ENCODE data around the gene IFRD1.
"Not testable (repeated sequence)": the region's sequence is repeated elsewhere in the genome, so short reads cannot be mapped to it uniquely, and the experiment has no call there.

Gene IFRD1

DNA sequence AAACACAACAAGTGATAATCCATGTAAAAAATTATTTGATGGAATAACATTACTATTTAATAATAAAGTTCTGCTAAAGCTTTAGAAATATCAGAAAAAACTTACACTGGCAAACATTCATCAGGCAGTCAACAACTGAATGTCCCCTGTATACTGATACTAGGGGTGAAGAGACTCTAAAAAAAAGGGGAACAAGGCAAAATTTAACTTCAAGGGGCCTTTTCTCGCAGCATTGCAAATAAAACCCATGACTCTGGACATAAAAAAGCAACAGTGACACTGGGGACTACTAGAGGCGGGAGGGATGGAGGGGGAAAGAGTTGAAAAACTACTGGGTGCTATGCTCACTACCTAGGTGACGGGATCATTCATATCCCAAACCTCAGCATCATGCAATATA, 5.8 kb upstream of the IFRD1 start:
- no peak for DNase-seq

DNA sequence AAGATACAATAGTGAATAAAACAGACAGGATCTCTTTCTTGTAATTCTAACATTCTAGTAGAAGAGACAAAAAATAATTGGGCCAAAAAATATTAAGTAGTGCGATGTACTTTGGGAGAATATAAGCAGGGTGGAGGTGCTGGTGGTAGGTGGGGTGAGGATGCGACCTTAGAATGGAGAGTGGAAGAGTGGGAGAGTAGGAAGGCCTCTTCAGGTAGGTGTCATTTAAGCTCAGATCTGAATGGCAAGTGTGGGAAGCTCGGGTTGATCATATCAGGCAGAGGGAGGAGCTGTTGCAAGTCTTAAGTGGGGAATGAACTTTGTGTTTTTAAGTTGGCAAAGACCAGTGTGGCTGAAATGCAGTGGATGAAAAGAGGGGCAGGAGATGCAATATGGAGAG, 3.8 kb upstream of the IFRD1 start:
- DNase-seq: no peak

DNA sequence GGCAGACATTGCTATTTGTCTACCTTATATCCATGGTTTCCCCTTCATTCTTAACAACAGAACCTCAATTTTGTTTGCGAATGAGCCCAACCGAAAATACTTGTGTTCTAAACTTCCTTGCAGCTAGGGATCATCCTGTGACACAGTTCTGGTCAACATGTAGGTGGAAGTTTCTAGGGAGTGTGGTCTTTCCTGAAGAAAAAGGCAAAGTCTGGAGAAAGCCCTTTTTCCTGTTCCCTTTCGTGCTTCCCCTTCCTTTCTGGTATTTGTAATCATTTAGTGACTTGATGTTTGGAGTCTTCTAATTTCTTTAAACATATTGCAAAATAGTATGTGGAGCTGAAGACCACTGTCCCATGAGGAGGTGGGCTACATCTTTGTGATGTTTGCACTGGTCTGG, 2.9 kb upstream of the IFRD1 start:
- DNase-seq: no peak

DNA sequence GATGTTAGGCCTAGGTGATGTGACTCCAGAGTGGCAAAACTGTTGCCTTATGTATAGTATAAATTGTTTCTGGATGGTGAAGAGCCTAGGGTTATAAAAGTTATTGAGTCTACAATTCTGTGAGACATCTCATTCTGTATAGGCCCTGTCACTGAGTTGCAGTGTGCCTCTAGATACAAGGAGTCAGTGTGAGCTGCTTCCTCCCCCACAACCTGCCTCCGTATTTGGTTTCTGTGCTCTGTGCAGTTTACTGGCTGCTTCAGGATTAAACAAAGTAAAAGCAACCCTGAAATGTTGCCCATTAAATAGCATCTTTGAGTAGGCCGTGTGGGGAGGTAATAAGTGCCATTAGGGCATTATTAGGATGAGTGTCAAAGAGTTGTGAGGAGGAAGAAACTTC, 1.9 kb upstream of the IFRD1 start:
- no peak for DNase-seq

DNA sequence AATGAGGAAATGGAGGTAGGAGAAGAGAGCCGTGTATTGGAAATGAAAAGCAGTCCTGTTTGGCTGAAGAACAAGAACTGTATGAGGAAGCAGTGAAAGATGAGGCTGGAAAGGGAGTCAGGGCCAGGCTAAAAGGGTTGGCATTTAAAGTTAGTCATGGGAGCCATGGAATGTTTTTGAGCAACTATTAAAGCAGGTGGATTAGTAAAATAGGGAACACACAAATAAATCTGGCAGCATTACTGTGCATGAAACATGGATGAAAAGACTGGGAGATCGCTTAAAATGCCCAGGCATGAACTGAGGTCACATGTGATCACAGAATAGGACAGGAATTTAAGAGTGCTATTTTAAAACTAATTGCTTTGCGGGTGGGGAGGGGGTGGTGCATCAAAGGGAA, 1.4 kb upstream of the IFRD1 start:
- no peak for DNase-seq

DNA sequence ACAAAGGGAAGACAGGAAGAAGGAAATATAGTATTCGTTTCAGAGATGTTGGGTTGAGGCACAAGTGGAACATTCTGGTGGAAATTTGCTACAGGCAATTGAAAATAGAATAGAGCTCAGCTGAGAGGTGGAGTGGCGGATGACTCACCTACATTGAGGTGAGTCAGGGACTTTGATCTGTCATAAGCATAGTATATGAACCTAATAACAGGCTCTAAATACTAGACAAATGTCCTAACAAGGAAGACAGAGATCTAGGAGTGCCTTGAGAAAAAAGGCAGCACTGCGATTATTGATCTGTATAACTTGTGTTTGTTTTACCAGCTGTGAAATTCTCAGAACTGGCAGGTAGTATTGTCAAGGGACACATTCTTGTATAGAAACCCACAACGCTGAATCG, 907 bp upstream of the IFRD1 start:
- DNase-seq: peak in 1 of 2 experiments; percentile 61

DNA sequence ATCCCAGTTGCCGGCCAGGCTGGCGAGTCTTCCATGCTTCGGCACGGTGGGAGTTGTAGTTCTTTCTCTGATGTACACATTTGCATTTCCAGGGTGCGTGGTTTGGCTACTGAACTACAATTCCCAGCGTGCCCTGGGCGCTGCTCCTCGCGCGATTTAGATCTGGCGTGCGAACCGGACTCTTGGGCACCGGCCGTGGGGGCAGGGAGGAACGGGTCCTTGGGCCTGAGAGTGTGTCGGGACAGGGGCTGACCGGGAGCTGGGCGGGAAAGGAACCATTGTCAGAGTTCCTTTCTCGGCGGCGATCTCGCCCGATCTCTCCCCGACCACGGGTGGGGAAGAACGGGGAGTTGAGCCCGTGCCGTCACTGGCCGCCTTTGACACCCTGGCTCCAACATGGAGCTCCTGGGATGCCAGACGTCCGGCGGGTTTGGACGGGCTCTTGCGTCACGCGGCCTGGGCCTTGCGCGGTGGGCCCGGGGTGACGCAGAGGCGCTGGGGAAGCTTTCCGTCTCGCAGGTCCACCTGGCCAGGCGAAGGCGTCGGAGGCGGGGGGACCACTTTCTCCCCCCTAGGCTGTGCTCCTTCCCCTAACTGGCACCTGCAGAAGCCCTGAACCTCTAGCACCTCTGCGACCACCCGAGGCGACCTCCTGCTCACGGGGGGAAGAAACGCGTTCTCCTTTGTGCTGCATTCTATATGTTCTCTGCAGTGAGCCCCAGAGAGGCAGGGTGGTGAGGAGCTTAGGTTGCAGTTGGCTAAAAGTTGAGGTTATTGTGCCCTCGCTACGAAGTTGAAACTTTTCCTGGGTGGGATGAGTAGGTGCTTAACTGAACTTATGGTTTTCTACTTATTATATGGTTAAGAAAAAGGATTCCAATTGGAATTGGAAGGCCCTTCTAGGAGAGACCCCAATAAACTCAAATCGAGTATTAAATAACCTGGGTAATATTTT, 824 bp downstream of the IFRD1 start:
- peak; percentile 87 to 88 for DNase-seq

DNA sequence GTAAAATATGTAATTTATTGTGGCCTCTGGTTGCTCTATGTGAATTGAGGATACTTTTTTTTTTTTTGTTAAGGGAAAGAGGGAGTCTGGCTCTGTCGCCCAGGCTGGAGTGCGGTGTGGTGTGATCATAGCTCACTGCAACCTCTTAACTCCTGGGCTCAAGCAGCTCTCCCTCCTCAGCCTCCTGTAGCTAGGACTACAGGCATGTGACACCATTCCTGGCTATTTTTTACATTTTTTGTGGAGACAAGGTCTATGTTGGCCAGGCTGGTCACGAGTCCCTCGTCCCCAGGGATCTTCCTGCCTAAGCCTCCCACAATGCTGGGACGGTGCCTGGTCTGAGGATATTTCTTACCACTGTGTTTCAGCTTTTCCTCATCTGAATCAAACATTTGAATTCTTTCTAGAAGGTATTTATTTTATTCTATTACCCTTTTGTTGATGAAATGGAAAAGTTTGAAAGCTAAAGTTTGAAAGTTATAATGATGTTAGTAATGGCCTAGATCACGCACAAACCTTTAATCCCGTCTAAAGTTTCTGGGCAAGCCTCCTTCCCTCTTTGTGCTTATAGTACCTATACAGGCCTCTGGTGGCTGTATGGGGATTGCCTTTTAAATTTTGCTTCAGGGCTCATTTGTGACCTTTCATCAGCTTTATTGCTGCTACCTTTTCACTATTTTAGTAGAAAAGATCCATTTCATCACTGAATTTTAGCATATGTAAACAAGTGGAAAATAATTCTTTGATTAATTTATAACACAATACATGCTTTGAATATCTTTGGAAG, 2.0 kb downstream of the IFRD1 start:
- no peak for DNase-seq

DNA sequence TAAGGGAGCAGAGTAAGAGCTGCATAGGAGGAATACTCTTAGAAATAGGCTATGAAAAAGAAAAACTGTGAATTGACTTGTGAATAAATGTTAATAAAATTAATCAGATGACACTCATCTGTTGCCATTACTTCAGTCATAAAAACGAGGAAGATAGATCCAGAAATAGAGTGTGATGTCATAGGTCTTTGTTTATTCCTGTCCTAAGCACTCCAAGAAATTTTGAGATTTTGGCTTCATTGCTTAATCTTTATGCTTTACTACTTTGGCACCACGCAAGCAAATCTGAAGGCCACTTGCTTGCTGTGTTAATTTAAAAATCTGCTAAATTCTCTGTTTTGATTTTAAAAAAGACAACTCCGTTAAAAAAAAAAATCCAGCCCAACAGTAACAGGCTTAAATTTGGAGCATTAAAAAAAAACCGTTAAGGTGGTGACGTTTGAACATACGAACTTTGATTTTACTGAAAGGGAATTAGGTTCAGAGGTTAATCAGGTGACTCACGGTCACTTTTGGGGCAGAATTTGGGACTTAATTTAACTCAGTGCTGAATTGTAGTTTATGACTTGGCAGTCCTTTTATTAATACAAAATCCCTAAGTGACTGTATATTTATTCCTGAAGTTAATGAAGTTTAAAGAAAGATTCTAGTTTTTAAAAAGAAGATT, 3.4 kb downstream of the IFRD1 start:
- DNase-seq: no peak

DNA sequence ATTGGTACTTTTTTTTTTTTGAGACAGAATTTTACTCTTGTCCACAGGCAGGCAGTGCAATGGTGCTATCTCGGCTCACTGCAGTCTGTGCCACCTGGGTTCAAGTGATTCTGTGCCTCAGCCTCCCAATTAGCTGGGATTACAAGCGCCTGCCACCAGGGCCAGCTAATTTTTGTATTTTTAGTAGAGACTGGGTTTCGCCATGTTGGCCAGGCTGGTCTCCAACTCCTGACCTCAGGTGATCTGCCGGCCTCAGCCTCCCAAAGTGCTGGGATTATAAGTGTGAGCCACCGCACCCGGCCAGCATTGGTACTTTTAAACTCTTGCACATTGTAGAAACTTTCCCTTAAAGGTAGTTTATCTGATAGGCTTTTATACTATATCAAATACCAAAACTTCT, 3.9 kb downstream of the IFRD1 start:
- DNase-seq: not testable (repeated sequence)

DNA sequence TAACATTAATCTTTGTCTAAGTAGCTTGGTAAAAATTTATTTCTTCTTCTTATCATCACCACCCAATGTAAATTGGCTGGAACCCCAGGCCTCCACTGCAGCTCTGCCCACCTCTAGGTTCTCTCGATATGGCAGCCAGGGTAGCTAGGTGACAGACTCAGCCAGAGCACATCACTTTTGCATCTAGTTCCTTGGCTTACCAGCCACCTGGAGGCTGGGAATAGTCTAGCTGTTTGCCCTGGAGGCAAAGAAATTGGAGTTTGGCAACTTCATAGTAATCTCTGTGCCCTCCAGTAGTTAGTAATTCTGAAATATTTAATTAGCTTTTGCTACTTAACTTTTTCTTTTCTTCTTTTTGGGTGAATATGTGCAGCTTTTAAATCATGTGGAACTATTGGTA, 9.4 kb downstream of the IFRD1 start:
- DNase-seq: no peak

DNA sequence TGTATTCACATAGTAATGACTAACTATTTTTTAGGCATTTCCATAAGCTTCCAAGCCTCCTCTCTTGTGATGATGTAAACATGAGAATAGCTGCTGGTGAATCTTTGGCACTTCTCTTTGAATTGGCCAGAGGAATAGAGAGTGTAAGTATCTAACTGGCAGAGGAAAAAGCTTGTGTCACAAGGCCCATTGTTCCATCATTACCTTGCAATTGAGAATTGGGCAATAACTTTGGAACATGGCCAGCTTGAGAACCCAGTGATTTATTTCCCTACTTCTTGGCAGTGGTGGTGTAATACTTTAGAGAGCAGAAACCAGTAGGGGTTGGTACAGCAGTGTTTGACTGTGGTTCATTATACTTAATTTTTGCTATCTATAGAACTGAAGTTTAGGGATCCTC, 12.0 kb downstream of the IFRD1 start:
- DNase-seq: no peak

DNA sequence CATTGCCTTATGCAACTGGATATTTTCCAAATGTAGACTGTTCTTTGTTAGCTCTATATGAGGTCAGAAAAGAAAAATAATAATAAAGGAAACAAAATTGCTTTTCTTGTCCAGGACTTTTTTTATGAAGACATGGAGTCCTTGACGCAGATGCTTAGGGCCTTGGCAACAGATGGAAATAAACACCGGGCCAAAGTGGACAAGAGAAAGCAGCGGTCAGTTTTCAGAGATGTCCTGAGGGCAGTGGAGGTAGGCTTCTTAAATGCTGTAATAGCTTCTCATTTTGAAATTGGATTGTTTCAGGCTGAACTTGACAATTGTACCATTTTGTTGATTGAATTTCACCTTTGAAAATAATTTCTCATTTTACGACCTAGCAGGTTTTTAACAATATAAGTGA, 17.6 kb downstream of the IFRD1 start:
- DNase-seq: no peak

DNA sequence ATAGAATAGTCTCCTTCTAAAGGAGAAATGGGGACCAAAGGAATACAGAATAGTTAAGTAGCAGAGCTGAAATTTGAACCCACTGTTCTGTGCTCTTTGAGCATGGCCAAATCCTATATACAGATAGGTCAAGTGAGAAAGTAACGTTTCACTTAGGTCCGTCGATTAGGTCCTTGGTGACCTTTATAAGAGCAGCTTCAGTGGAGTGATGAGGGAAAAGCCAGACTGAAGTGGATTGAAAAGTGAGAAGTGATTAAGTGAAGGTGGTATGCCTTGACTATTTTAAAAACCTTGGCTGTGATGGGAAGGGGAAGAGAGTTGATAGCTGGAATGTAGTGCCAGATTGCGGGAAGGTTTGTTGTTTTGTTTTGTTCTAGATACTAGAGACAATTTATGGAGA, 19.9 kb downstream of the IFRD1 start:
- no peak for DNase-seq

DNA sequence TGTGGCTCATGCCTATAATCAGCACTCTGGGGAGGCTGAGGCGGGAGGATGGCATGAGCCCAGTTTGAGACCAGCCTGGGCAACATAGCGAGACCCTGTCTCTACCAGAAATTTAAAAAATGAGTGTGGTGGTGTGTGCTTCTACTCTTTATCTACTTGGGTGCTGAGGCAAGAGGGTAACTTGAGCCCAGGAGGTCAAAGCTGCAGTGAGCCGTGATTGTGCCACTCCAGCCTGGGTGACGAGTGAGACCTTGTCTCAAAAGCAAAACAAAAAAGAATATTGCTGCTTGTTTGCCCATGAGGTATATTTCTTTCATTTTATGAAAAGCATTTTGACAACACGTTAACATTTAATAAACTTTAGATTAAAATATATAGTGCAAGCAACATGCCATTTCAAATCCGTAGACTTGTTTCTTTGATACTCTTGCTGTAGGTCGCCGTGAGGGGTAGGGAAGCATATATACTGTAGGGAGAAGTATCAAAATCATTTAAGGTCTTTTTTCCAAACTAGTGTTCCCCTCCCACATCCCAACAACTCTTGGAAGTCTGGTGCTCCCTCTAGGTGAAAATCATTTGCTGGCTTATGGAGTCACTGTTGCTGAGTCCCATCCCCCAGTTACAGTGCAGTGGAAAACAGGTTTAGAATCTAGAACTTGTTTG, 26.3 kb downstream of the IFRD1 start:
- no peak for DNase-seq

DNA sequence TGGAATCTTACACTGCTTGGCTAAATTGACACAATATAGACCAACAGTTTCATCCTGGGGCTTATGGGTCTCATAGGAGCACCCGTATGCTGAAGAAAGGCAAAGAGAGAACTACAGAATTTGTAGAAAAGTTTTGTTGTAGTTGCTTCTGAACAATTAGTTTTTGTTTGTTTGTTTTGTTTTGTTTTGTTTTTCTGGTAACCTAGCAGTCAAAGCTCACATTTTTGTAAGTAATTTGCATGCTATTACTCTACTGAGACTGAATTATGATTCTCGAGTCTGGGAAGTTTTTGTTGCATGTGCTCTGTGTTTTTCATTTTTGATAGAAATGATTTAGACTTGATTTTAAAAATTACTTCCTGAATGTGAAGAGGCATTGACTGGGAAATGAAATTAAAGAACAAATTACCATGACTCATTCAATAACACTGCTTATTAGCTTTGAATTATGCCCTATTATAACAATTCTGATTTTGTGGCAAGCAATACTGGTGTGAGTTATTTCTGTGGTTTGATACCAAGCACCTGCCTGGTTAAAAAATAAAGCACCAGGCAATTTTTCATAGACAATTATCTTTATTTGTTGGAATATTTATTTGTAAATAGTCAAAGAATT, 31.0 kb downstream of the IFRD1 start:
- no peak for DNase-seq

DNA sequence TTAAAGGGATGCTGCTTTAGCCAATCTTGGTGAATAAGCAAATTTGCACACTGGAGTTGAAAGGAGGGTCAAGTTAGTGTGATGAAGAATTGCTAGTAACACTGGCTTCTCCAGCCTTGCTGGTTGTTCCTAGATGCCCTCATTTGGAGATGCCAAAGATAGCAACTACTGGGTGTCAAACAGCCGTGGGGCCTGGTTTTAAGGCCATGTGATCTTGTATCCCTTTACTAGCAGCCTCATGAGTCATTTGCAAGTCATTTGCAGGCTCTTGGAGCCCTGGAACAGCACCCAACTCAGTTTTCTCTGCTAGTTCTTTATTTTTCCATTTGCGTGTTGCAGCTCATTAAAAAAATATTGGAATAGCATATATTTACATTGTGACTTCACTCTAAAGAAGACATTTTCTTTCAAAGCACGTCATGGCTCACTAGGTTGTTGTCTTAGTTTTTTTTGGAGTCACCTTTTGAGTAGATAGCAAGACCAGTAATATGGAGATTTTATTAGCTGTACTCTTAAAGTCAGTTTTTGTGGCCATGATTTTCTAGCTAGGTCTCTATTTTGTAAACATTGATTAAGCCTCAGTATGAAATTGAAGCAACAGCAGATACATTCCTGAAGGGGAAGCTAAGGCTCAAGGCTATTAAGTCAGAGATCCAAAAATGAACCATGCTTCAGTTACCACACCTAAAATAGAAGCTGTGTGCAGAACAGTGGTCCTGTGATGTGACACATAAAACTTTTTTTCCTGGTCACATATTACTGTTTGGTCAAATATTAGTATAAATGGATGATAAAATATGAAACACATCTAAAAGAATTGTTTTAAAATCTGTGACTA, 31.8 kb downstream of the IFRD1 start:
- no peak for DNase-seq

DNA sequence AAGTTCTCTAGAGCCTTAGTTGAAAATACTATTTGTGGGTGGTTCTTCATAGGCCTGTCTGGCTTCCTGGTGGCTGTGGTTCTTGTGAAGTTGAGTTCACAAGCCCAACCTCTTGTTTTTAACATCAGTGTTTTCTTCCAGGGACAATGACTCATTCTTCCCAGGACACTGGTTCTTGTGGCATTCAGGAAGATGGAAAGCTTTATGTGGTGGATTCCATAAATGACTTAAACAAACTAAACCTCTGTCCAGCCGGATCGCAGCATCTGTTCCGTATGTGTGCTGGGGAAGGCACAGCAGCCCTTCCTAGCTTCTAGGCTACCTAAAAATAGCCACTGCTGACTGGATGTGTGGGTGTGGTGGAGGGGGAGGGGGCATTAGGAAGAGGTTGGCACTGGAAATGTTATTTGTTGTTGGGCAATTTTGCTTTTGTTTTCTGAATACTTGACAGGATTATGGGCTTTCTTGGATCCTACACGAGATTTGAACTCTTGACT, 34.5 kb downstream of the IFRD1 start:
- DNase-seq: no peak

DNA sequence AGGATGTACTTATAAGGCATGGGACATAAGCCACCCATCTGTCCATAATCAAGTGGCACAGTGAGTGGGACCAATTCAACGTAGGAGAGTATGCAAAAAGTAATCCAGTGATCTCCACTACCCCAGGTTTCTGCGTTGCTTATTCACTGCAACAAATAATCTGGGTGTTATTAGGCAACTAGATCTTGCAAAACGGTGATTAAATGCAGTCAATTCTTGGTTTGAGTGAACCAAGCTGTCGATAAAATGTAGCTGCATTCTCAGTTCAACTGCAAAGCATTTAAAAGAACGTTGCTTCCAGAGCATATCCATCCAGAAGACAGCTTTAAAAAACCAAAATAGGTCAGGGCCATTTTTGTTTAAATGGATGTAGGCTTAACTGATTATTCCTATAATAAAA, 35.5 kb downstream of the IFRD1 start:
- DNase-seq: no peak

DNA sequence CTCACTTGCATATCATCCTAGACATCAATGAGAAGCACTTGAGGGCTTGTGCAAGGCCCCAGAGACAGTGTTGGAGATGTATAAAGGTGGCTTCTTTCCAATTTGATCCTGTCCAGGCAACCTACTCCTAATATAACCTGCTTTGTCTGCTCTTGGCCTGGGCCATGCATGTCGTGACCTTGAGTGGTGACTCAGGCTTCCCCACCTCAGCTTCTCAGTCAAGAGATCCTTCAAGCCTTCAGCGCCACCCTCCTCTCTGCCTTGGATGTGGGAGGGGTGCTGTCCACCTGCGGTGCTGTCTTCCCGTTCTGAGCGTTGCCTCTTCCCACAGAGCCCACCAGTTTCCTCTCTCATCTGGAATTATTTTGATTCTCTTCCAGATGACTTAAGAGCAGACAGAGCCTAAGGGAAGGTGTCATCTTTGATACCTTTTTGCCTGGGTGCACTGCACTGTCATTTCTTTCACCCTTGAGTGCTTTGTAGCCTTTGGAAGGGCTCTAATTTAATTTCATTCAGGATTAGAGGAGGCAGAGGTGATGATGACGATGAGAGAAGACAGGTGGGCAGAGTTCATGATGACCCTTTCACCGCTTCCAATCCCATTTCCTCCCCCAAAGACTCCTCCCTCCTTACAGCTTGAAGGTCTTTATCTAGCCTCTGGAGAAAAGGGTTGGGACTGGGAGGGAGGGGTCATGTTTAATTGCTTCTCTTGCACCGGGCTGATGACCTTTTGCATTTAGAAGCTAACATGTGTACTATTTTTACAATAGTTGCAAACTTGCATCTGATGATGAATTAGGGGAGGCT, 37.4 kb downstream of the IFRD1 start:
- no peak for DNase-seq

DNA sequence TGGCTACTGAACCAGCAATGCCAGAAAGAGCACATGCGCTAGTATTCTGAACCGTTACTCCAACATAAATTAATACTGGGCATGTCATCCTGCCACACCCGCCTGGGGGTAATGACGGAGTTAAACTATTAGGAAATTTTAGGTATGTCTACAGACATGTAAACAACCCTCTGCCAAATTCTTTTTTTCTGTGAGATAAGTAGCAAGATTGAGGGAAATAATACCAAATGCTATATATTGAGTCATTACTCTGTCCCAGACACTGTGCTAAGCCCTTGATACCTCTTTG, 37.9 kb downstream of the IFRD1 start:
- DNase-seq: no peak
